Upper lobe of right lung (tissue), 1 donor: ENCODE results near the gene MYADML2. TPM values are rescaled to one million over a fixed set of nuclear protein-coding genes. Genes with fewer than 3 reads are reported as not detected.
A peak's percentile ranks its signal among the peaks of the same experiment; 100 is the strongest.

Experiments used
- ATAC-seq: fragments of 200-7000 bp; cut with Tn5 transposase; one replicate; pipeline ENCODE4 v1.9.1; 2020; ENCODE audit warnings: mild to moderate bottlenecking, moderate library complexity
- DNase-seq: peaks from one replicate; pipeline ENCODE4 v3.0.0-alpha.2; 2020
- H3K27ac ChIP-seq: fragments of 200-600 bp; one replicate; pipeline ENCODE4 v1.8.0; 2022
- H3K27me3 ChIP-seq: fragments of 200-600 bp; one replicate; pipeline ENCODE4 v1.8.0; 2022; ENCODE audit warnings: mild to moderate bottlenecking
- H3K36me3 ChIP-seq: fragments of 200-600 bp; one replicate; pipeline ENCODE4 v1.8.0; 2022
- H3K4me1 ChIP-seq: fragments of 200-600 bp; one replicate; pipeline ENCODE4 v1.8.0; 2022
- H3K4me3 ChIP-seq: fragments of 200-600 bp; one replicate; pipeline ENCODE4 v1.8.0; 2022; ENCODE audit warnings: mild to moderate bottlenecking
- H3K9me3 ChIP-seq: fragments of 200-600 bp; one replicate; pipeline ENCODE4 v1.8.0; 2022
- intact Hi-C: fragments of 100-400 bp; cut with DNase I; formaldehyde crosslinking; loops from one replicate; pipeline ENCODE4 v1.11.0; 2022
- total RNA-seq: library from RNA; stranded (reverse); fragmentation: NEBNext Ultra II Directional; extraction: Animal tissue kit (Norgen Biotek cat#: 25700); gene quantifications from one replicate; pipeline ENCODE4 v1.2.1, GENCODE V29; 2021
- TF ChIP-seq, protein P1 (sequence below): fragments of 200-600 bp; IDR thresholded peaks from one replicate; pipeline ENCODE4 v1.8.0; 2022; ENCODE audit warnings: antibody characterized with exemption
- donor health status: DM: no; HTN: yes; CAD: no; lungs with severe emphysema.

Gene MYADML2
- total RNA-seq, 1 donor from 2014 or later: not detected

DNA sequence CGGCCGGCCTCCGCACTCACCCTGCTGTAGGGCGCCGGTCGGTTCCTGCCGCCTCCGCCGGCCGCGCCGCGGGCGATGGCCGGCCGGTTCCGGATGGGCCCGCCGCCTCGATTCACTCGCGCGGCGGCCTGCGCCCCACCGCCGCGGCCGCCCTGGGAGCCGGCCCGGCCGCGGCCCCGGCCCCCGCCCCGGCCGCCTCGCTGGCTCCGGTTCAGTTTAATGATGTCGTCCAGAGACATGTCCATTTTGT lies 55.8 kb downstream of the MYADML2 start:
- intact Hi-C loops: no loop called here
- Histone ChIP-seq H3K4me3 (peak overlapping the region; percentile 91), H3K36me3 (peaks cover 59% of the 10 kb centered on the region), H3K27ac (peak overlapping the region; percentile 87), H3K4me1 (peaks cover 26% of the 10 kb centered on the region), H3K9me3 (no peaks in the 10 kb centered on the region), H3K27me3 (no peaks in the 10 kb centered on the region)
- ATAC-seq: no peak
- DNase-seq: no peak
- TF ChIP-seq, protein P1, sequence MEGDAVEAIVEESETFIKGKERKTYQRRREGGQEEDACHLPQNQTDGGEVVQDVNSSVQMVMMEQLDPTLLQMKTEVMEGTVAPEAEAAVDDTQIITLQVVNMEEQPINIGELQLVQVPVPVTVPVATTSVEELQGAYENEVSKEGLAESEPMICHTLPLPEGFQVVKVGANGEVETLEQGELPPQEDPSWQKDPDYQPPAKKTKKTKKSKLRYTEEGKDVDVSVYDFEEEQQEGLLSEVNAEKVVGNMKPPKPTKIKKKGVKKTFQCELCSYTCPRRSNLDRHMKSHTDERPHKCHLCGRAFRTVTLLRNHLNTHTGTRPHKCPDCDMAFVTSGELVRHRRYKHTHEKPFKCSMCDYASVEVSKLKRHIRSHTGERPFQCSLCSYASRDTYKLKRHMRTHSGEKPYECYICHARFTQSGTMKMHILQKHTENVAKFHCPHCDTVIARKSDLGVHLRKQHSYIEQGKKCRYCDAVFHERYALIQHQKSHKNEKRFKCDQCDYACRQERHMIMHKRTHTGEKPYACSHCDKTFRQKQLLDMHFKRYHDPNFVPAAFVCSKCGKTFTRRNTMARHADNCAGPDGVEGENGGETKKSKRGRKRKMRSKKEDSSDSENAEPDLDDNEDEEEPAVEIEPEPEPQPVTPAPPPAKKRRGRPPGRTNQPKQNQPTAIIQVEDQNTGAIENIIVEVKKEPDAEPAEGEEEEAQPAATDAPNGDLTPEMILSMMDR: no peak

DNA sequence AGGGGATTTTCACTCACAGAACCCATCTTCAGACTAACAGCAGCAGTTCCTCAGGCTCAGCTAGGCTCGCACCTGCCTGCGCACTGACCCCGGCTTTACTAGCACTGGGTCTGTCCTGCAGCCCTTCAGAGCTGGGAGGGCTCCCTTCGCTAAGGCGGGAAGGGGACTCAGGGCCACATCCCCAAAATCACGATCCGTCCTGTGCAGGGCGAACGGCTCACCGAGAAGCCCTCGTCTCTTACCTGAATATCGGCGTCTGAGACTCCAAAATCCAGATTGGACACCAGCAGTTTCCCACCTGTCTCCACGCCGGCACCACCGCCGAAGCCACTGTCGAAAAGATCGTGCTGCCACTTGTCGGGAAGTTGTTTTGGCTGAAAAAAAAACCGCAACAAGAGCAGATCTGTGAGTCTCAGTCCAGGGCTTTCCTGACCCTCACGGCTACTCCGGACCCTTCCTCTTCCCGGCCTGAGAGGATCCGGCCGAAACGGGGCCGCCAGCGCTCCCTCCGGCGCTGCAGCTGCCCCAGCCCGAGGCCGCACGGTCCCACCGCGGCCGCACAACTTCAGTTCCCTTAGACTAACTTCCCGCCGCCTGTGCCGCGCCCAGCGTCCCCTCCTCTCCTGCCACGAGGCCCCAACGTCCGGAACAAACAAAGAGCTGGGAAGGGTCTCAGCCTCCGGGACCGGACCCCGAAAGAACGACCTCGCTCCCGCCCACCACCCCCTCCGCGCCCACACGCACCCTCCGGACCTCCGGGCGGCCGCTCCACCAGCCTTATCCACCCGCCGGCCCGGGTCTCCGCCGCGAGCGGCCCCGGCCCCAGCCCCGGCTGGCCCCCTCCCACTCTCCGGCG lies 56.4 kb downstream of the MYADML2 start:
- TF ChIP-seq, protein P1: no peak
- ATAC-seq (no peak), DNase-seq (no peak)
- H3K36me3 ChIP-seq: peaks cover 59% of the 10 kb centered on the region
- no peaks in the 10 kb centered on the region for H3K9me3 ChIP-seq
- H3K27me3 ChIP-seq: no peaks in the 10 kb centered on the region
- peak overlapping the region; percentile 91 for H3K4me3 ChIP-seq
- intact Hi-C loops: no loop called here
- H3K4me1 ChIP-seq: peaks cover 26% of the 10 kb centered on the region
- peak overlapping the region; percentile 87 for H3K27ac ChIP-seq

Other genes starting within 250 kb of the MYADML2 start
- gene MRPL12, start 243.9 kb downstream of the MYADML2 start, total RNA-seq: 40.3 TPM
- gene SLC25A10, start 234.9 kb downstream of the MYADML2 start, total RNA-seq: 6.3 TPM
- gene GCGR, start 143.1 kb downstream of the MYADML2 start, total RNA-seq: not detected
- gene MCRIP1, start 113.9 kb downstream of the MYADML2 start, total RNA-seq: 72.8 TPM
- not detected for gene PPP1R27, start 112.2 kb downstream of the MYADML2 start, total RNA-seq
- 462 TPM for gene P4HB, start 86.7 kb downstream of the MYADML2 start, total RNA-seq
- gene ARHGDIA, start 75.9 kb downstream of the MYADML2 start, total RNA-seq: 386 TPM
- 39.4 TPM for gene ALYREF, start 55.6 kb downstream of the MYADML2 start, total RNA-seq
- 91.0 TPM for gene ANAPC11, start 55.5 kb downstream of the MYADML2 start, total RNA-seq
- gene NPB, start 45.0 kb downstream of the MYADML2 start, total RNA-seq: 0.55 TPM
- 46.1 TPM for gene PCYT2, start 35.8 kb downstream of the MYADML2 start, total RNA-seq
- 27.5 TPM for gene SIRT7, start 29.1 kb downstream of the MYADML2 start, total RNA-seq
- gene MAFG, start 19.5 kb downstream of the MYADML2 start, total RNA-seq: 35.9 TPM
- 19.0 TPM for gene PYCR1, start 9.9 kb downstream of the MYADML2 start, total RNA-seq
- gene NOTUM, start 14.0 kb upstream of the MYADML2 start, total RNA-seq: 6.1 TPM
- 50.3 TPM for gene ASPSCR1, start 30.4 kb upstream of the MYADML2 start, total RNA-seq
- 40.2 TPM for gene CENPX, start 75.6 kb upstream of the MYADML2 start, total RNA-seq
- 12.2 TPM for gene LRRC45, start 76.1 kb upstream of the MYADML2 start, total RNA-seq
- 3.4 TPM for gene RAC3, start 84.4 kb upstream of the MYADML2 start, total RNA-seq
- 143 TPM for gene DCXR, start 90.5 kb upstream of the MYADML2 start, total RNA-seq
- gene RFNG, start 104.6 kb upstream of the MYADML2 start, total RNA-seq: 38.5 TPM
- 78.0 TPM for gene GPS1, start 104.7 kb upstream of the MYADML2 start, total RNA-seq
- gene DUS1L, start 118.6 kb upstream of the MYADML2 start, total RNA-seq: 82.4 TPM
- gene FASN, start 151.0 kb upstream of the MYADML2 start, total RNA-seq: 432 TPM